Vagina (tissue), 2 donors: ENCODE measurements around the gene CES4A.

ENCODE experiments used
- POLR2A ChIP-seq, 2 donors: fragments of 450-650 bp; IDR thresholded peaks; one replicate each; pipeline ENCODE4 v1.6.1; 2017; ENCODE audit warnings: antibody characterized with exemption in 2 of 2, mild to moderate bottlenecking in 2 of 2, moderate library complexity in 2 of 2
- POLR2AphosphoS5 ChIP-seq, 2 donors: sonication (generic); formaldehyde crosslinking; IDR thresholded peaks; one replicate each; pipeline ENCODE4 v1.9.0; 2017; ENCODE audit warnings: antibody characterized with exemption in 2 of 2, mild to moderate bottlenecking in 2 of 2, low read depth in 1 of 2; ENCODE audit not compliant: insufficient read depth in 1 of 2
- TF ChIP-seq, protein P1 (sequence below), 3 experiments: fragments of 450-650 bp in 2 of 3; fragments of 200-600 bp in 1 of 3; sonication (generic) in 1 of 3; IDR thresholded peaks; one replicate each; pipeline ENCODE4 v1.5.1; 2017 to 2019; ENCODE audit warnings: antibody characterized with exemption in 3 of 3, mild to moderate bottlenecking in 2 of 3, moderate library complexity in 2 of 3

DNA sequence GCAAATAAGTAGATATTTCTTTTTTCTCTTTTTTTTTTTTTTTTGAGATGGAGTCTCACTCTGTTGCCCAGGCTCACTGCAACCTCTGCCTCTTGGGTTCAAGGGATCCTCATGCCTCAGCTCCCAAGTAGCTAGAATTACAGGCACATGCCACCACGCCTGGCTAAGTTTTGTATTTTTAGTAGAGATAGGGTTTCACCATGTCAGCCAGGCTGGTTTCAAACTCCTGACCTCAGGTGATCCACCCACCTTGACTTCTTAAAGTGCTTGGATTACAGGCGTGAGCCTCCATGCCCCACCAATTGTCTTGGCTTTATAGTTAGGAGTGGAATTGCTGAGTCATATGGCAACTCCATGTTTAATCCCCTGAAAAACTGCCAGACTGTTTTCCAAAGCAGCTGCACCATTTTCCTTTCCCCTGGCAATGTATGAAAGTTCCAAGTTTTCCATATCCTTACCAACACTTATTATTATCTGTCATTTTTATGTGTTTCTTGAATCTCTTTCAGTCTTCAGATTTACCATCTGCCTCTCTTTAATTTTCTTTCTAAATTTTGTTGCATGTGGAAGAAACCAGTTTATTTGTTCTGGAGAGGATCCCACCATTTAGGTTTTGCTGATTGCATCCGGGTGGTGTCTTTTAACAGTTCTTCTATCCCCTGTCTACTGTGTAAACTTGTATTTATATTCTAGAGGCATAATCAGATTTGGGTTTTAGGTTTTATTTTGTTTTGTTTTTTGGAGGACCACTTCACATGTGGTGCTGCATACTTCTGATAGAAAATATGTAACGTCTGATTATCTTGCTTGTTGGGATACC is 37.2 kb upstream of the CES4A start:
- TF ChIP-seq, protein P1, sequence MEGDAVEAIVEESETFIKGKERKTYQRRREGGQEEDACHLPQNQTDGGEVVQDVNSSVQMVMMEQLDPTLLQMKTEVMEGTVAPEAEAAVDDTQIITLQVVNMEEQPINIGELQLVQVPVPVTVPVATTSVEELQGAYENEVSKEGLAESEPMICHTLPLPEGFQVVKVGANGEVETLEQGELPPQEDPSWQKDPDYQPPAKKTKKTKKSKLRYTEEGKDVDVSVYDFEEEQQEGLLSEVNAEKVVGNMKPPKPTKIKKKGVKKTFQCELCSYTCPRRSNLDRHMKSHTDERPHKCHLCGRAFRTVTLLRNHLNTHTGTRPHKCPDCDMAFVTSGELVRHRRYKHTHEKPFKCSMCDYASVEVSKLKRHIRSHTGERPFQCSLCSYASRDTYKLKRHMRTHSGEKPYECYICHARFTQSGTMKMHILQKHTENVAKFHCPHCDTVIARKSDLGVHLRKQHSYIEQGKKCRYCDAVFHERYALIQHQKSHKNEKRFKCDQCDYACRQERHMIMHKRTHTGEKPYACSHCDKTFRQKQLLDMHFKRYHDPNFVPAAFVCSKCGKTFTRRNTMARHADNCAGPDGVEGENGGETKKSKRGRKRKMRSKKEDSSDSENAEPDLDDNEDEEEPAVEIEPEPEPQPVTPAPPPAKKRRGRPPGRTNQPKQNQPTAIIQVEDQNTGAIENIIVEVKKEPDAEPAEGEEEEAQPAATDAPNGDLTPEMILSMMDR (IDR thresholded peaks at IDR 0.05), result no peak
- TF ChIP-seq POLR2A (IDR thresholded peaks at IDR 0.05) (no peak), POLR2AphosphoS5 (IDR thresholded peaks at IDR 0.05; ENCODE audit: insufficient read depth in 1 of 2, low read depth in 1 of 2) (no peak)
